HUES48 (cell line): ENCODE results near the gene AATK.

Experiments
- H3K27ac ChIP-seq: one replicate; pipeline ENCODE4 v1.7.0; 2013; ENCODE audit warnings: low read depth, low read length, inconsistent platforms
- H3K27me3 ChIP-seq: 2 replicates; pipeline ENCODE4 v1.6.1; 2013; ENCODE audit warnings: mild to moderate bottlenecking, low read length; ENCODE audit not compliant: control insufficient read depth, insufficient read depth
- H3K36me3 ChIP-seq: 2 replicates; pipeline ENCODE4 v1.6.1; 2013; ENCODE audit warnings: low read length; ENCODE audit not compliant: control insufficient read depth, insufficient read depth
- H3K4me1 ChIP-seq: 2 replicates; pipeline ENCODE4 v1.6.1; 2013; ENCODE audit warnings: mild to moderate bottlenecking, low read length; ENCODE audit not compliant: control insufficient read depth, insufficient read depth
- H3K4me3 ChIP-seq: 2 replicates; pipeline ENCODE4 v1.5.1; 2013; ENCODE audit warnings: mild to moderate bottlenecking, low read depth, low read length
- H3K9ac ChIP-seq: 2 replicates; pipeline ENCODE4 v1.6.1; 2013; ENCODE audit warnings: mild to moderate bottlenecking, low read depth, low read length, moderate library complexity
- H3K9me3 ChIP-seq: 2 replicates; pipeline ENCODE4 v1.6.1; 2013; ENCODE audit warnings: low read length; ENCODE audit not compliant: control insufficient read depth, insufficient read depth

Gene AATK

GRCh38 chr17:81102869-81103268 lies 63.2 kb downstream of the AATK start:
- Histone ChIP-seq H3K36me3 (0 out of 2 replicates have a peak, but pooled peaks cover 3% of the 10 kb centered on the region), H3K9ac (no peak overlapping the region), H3K4me1 (no peaks in the 10 kb centered on the region), H3K4me3 (no peak overlapping the region), H3K27ac (no peak overlapping the region), H3K9me3 (no peaks in the 10 kb centered on the region), H3K27me3 (no peaks in the 10 kb centered on the region)

GRCh38 chr17:81102352-81102751 lies 63.7 kb downstream of the AATK start:
- no peaks in the 10 kb centered on the region for H3K27me3 ChIP-seq
- H3K4me1 ChIP-seq = peaks cover 3% of the 10 kb centered on the region; the same call in 1 of the 2 replicates
- H3K36me3 ChIP-seq = 0 out of 2 replicates have a peak, but pooled peaks cover 3% of the 10 kb centered on the region
- H3K27ac ChIP-seq = no peak overlapping the region
- no peaks in the 10 kb centered on the region for H3K9me3 ChIP-seq
- H3K4me3 ChIP-seq = no peak overlapping the region
- no peak overlapping the region for H3K9ac ChIP-seq

GRCh38 chr17:81101614-81102306 lies 64.3 kb downstream of the AATK start:
- Histone ChIP-seq H3K9ac (no peak overlapping the region), H3K4me3 (no peak overlapping the region), H3K27me3 (no peaks in the 10 kb centered on the region), H3K4me1 (peaks cover 3% of the 10 kb centered on the region; the same call in 1 of the 2 replicates), H3K36me3 (0 out of 2 replicates have a peak, but pooled peaks cover 3% of the 10 kb centered on the region), H3K27ac (no peak overlapping the region), H3K9me3 (no peaks in the 10 kb centered on the region)

- no peak overlapping the region for H3K4me3 ChIP-seq
- H3K4me1 ChIP-seq = peaks cover 3% of the 10 kb centered on the region; the same call in 1 of the 2 replicates
- H3K36me3 ChIP-seq = 0 out of 2 replicates have a peak, but pooled peaks cover 3% of the 10 kb centered on the region
- H3K9ac ChIP-seq = no peak overlapping the region
- no peak overlapping the region for H3K27ac ChIP-seq
- H3K9me3 ChIP-seq = no peaks in the 10 kb centered on the region
- H3K27me3 ChIP-seq = no peaks in the 10 kb centered on the region
Measured at GRCh38 chr17:81100668-81101067, 65.4 kb downstream of the AATK start.

GRCh38 chr17:81099888-81100287 lies 66.1 kb downstream of the AATK start:
- H3K36me3 ChIP-seq = 0 out of 2 replicates have a peak, but pooled peaks cover 3% of the 10 kb centered on the region
- H3K27me3 ChIP-seq = no peaks in the 10 kb centered on the region
- H3K9ac ChIP-seq = no peak overlapping the region
- no peaks in the 10 kb centered on the region for H3K9me3 ChIP-seq
- peaks cover 9% of the 10 kb centered on the region for H3K4me1 ChIP-seq
- H3K27ac ChIP-seq = no peak overlapping the region
- H3K4me3 ChIP-seq = no peak overlapping the region

GRCh38 chr17:81097943-81098308 lies 68.1 kb downstream of the AATK start:
- H3K27me3 ChIP-seq = no peaks in the 10 kb centered on the region

GRCh38 chr17:81097134-81097942 lies 68.7 kb downstream of the AATK start:
- Histone ChIP-seq H3K36me3 (no peaks in the 10 kb centered on the region), H3K9ac (no peak overlapping the region), H3K9me3 (no peaks in the 10 kb centered on the region), H3K4me3 (no peak overlapping the region), H3K27me3 (no peaks in the 10 kb centered on the region), H3K4me1 (peaks cover 18% of the 10 kb centered on the region), H3K27ac (peak overlapping the region; percentile 35)

More at GRCh38 chr17:81097943-81098308, 68.1 kb downstream of the AATK start:
- no peak overlapping the region for H3K4me3 ChIP-seq
- no peaks in the 10 kb centered on the region for H3K9me3 ChIP-seq
- H3K36me3 ChIP-seq = no peaks in the 10 kb centered on the region
- H3K4me1 ChIP-seq = peaks cover 18% of the 10 kb centered on the region
- peak overlapping the region; percentile 35 for H3K27ac ChIP-seq
- H3K9ac ChIP-seq = no peak overlapping the region

- peaks cover 18% of the 10 kb centered on the region for H3K4me1 ChIP-seq
- H3K27ac ChIP-seq = no peak overlapping the region
- no peak overlapping the region for H3K9ac ChIP-seq
- H3K4me3 ChIP-seq = no peak overlapping the region
- H3K27me3 ChIP-seq = no peaks in the 10 kb centered on the region
- H3K9me3 ChIP-seq = no peaks in the 10 kb centered on the region
- H3K36me3 ChIP-seq = no peaks in the 10 kb centered on the region
Measured at GRCh38 chr17:81096741-81097133, 69.3 kb downstream of the AATK start.

- Histone ChIP-seq H3K27ac (peak overlapping the region; percentile 87), H3K9ac (no peak overlapping the region; the same call in 1 of the 2 replicates), H3K36me3 (no peaks in the 10 kb centered on the region), H3K27me3 (no peaks in the 10 kb centered on the region), H3K4me1 (peaks cover 22% of the 10 kb centered on the region), H3K4me3 (no peak overlapping the region), H3K9me3 (no peaks in the 10 kb centered on the region)
Measured at GRCh38 chr17:81095383-81095762, 70.6 kb downstream of the AATK start.

GRCh38 chr17:81094509-81095382 lies 71.3 kb downstream of the AATK start:
- no peaks in the 10 kb centered on the region for H3K27me3 ChIP-seq
- peaks cover 26% of the 10 kb centered on the region for H3K4me1 ChIP-seq
- no peaks in the 10 kb centered on the region for H3K36me3 ChIP-seq
- peak overlapping the region; percentile 87 for H3K27ac ChIP-seq
- peak overlapping the region; percentile 22; the same call in 1 of the 2 replicates for H3K9ac ChIP-seq
- no peaks in the 10 kb centered on the region for H3K9me3 ChIP-seq
- H3K4me3 ChIP-seq = no peak overlapping the region
